GM23248 (cell line): ENCODE measurements around the gene FGFR2.

Experiments
- EZH2 ChIP-seq: fragments of 200-600 bp; sonication (generic); IDR thresholded peaks from 2 replicates; pipeline ENCODE4 v1.6.1; 2018; ENCODE audit warnings: antibody characterized with exemption, mild to moderate bottlenecking; ENCODE audit not compliant: insufficient read depth, poor library complexity, severe bottlenecking
- EZH2phosphoT487 ChIP-seq: fragments of 200-600 bp; sonication (generic); IDR thresholded peaks from 2 replicates; pipeline ENCODE4 v1.6.1; 2018; ENCODE audit warnings: antibody characterized with exemption, moderate library complexity, mild to moderate bottlenecking, low read depth; ENCODE audit not compliant: insufficient read depth

- TF ChIP-seq EZH2phosphoT487 (no peak), EZH2 (no peak)
These were observed 107.2 kb downstream of the FGFR2 start for GRCh38 chr10:121490871-121491519.
